Naive thymus-derived CD4-positive, alpha-beta T cell (primary cell): ENCODE results near the gene MAP2K3. TPM values are rescaled to one million over a fixed set of nuclear protein-coding genes. Genes with fewer than 3 reads are reported as not detected.

Experiments
- ATAC-seq: fragments of 150-1000 bp; cut with Tn5 transposase; 2 replicates; pipeline ENCODE4 v1.10.0; 2021; ENCODE audit warnings: mild to moderate bottlenecking, moderate library complexity
- CTCF ChIA-PET: fragments of 350-600 bp; sonication (Branson Sonifier 250); formaldehyde crosslinking; loops from one replicate; lab custom pipeline; 2021; ENCODE audit warnings: antibody characterized with exemption; lab: Charles Lee
- POLR2A ChIA-PET: fragments of 350-600 bp; sonication (Branson Sonifier 250); formaldehyde crosslinking; loops from one replicate; lab custom pipeline; 2021; ENCODE audit warnings: antibody characterized with exemption, inconsistent platforms; lab: Charles Lee
- DNase-seq, 9 donors: peaks; one replicate each; pipeline versions ENCODE4 v3.0.0 to v3.0.0-alpha.2; 2020 to 2022; ENCODE audit warnings: mixed read lengths in 1 of 9
- H3K27ac ChIP-seq: one replicate; pipeline ENCODE4 v1.7.0; 2013; ENCODE audit warnings: mild to moderate bottlenecking, low read depth, low read length, moderate library complexity
- H3K27me3 ChIP-seq, 2 donors: one replicate each; pipeline ENCODE4 v1.7.0; 2013; ENCODE audit warnings: low read length in 2 of 2, mild to moderate bottlenecking in 2 of 2, moderate library complexity in 2 of 2; ENCODE audit not compliant: control insufficient read depth in 2 of 2, insufficient read depth in 2 of 2
- H3K36me3 ChIP-seq, 3 experiments: 1 replicate in 2 of 3; 2 replicates in 1 of 3; pipeline ENCODE4 v1.7.0; 2013; ENCODE audit warnings: low read length in 3 of 3, mild to moderate bottlenecking in 3 of 3, moderate library complexity in 1 of 3; ENCODE audit not compliant: insufficient read depth in 3 of 3, control insufficient read depth in 2 of 3
- H3K4me1 ChIP-seq, 2 donors: one replicate each; pipeline ENCODE4 v1.7.0; 2013; ENCODE audit warnings: low read length in 2 of 2, mild to moderate bottlenecking in 2 of 2, moderate library complexity in 1 of 2; ENCODE audit not compliant: control insufficient read depth in 2 of 2, insufficient read depth in 2 of 2
- H3K4me3 ChIP-seq: 2 replicates; pipeline ENCODE4 v1.7.0; 2013; ENCODE audit warnings: mild to moderate bottlenecking, low read length
- H3K9me3 ChIP-seq, 3 experiments: 1 replicate in 2 of 3; 2 replicates in 1 of 3; pipeline ENCODE4 v1.7.0; 2013; ENCODE audit warnings: low read length in 3 of 3; ENCODE audit not compliant: control insufficient read depth in 2 of 3
- H3K27ac Mint-ChIP-seq, 9 donors: one replicate each; pipeline ENCODE4 v1.8.0; 2020 to 2022; ENCODE audit warnings: mixed read lengths in 9 of 9, mild to moderate bottlenecking in 8 of 9, moderate library complexity in 5 of 9, inconsistent platforms in 2 of 9
- H3K27me3 Mint-ChIP-seq, 5 donors: one replicate each; pipeline ENCODE4 v1.8.0; 2021 to 2022; ENCODE audit warnings: mixed read lengths in 5 of 5, mild to moderate bottlenecking in 1 of 5
- H3K36me3 Mint-ChIP-seq, 5 donors: one replicate each; pipeline ENCODE4 v1.8.0; 2020 to 2022; ENCODE audit warnings: mixed read lengths in 5 of 5, mild to moderate bottlenecking in 3 of 5, inconsistent platforms in 1 of 5
- H3K4me1 Mint-ChIP-seq, 7 donors: one replicate each; pipeline ENCODE4 v1.8.0; 2020 to 2022; ENCODE audit warnings: mixed read lengths in 7 of 7, mild to moderate bottlenecking in 3 of 7, inconsistent platforms in 1 of 7
- H3K4me3 Mint-ChIP-seq, 10 donors: one replicate each; pipeline ENCODE4 v1.8.0; 2020 to 2022; ENCODE audit warnings: mild to moderate bottlenecking in 10 of 10, mixed read lengths in 10 of 10, moderate library complexity in 6 of 10, inconsistent platforms in 2 of 10
- H3K9me3 Mint-ChIP-seq, 11 donors: one replicate each; pipeline ENCODE4 v1.8.0; 2020 to 2022; ENCODE audit warnings: mixed read lengths in 11 of 11, mild to moderate bottlenecking in 4 of 11, inconsistent platforms in 1 of 11, moderate library complexity in 1 of 11
- intact Hi-C, 2 donors: fragments of 100-400 bp; cut with micrococcal nuclease; formaldehyde crosslinking; loops; one replicate each; pipeline ENCODE4 v1.15.1; 2023
- polyA plus RNA-seq, 2 donors: library from polyadenylated mRNA; unstranded; fragments of 300-500 nt; fragmentation: Illumina TruSeq; gene quantifications; one replicate each; pipeline ENCODE4 v1.2.3, GENCODE V29; 2021
- total RNA-seq, 6 experiments: library from RNA in 5 of 6; stranded (reverse) in 5 of 6; gene quantifications; 1 replicate in 5 of 6; 2 replicates in 1 of 6; pipeline ENCODE4 v1.2.3 and lab custom pipeline; 2021 to 2026

Gene MAP2K3
- total and polyA plus RNA-seq, 7 experiments from 2014 or later = 37.5 to 127 (median 47.7) TPM

DNA sequence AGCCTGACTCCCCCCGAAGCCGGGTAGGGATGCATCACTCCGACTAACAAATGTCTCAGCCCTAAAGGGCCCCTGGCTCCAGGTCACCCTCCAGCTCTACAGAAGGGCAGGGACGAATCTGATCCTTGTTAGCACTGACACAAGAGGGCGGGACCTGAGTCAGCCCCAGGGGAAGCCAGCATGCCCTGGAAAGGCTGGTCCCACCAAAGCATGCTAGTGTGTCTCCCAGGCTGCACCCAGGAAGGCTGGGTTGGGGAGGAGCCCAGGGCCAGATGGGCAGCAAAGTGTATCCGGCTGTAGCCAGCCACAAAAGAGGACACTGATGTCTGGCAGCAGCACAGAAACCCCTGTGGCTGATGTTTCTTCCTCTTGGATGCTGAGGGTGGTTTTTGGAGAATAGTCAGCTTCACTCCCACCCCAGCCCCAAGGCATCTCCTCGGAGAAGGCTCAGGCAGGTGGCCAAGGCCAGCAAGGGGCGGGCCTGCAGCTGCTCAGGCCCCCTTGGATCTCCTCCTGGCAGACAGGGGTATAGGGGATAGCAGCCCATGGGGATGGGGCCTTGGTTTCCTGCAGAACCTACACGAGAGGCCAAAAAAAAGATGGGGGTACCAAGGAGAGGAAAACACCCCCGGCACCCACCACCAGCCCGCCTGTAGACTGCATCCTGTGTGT lies 42.3 kb upstream of the MAP2K3 start:
- H3K27ac Mint-ChIP-seq = no peak overlapping the region
- DNase-seq = no peak
- Histone ChIP-seq H3K36me3 (peaks cover 0 to 19% (median 0%) of the 10 kb centered on the region in 3 experiments), H3K4me1 (no peaks in the 10 kb centered on the region), H3K27ac (no peak overlapping the region), H3K9me3 (no peaks in the 10 kb centered on the region), H3K4me3 (no peak overlapping the region), H3K27me3 (no peaks in the 10 kb centered on the region)
- no peaks in the 10 kb centered on the region for H3K9me3 Mint-ChIP-seq
- no peak for ATAC-seq
- CTCF ChIA-PET = no interaction called here
- H3K36me3 Mint-ChIP-seq = no peaks in the 10 kb centered on the region
- H3K4me1 Mint-ChIP-seq = peaks cover 0 to 12% (median 8%) of the 10 kb centered on the region in 7 donors
- POLR2A ChIA-PET = no interaction called here
- H3K4me3 Mint-ChIP-seq = no peak overlapping the region
- no peaks in the 10 kb centered on the region for H3K27me3 Mint-ChIP-seq
- intact Hi-C loops = no loop called here

DNA sequence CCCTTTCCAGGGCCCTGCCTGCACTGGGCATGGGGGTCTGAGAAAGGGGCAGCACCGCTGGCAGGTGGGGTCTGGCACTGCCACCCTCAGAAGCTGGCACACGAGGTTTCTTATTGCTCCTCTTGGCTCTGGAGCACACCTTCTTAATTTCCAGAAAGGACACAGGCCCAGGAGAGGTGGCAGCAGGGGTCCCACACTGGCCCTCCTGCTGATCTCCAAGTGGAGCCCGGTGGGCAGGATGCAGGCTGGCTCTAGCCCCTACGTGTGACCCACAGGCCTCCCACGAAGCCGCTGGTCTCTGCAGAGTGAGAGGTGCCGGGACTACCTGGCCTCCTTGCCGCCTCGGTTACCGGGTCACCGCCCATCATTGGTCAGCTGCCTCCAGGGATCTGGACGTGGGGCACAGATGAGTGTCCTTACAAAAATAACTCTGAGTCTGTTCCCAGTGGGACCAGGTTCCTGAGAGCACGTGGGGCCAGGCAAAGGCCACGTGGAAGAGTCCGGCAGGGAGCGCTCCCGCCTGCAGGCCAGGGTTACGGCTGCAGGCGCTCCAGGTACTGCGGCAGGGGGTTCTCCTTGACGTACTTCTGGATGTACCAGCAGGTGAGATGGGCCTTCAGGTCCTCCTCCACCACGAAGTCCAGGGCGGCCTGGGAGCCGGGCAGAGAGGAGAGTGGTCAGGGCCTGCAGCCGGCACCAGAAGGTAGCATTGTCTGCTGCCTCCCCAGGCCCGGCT lies 41.6 kb upstream of the MAP2K3 start:
- DNase-seq (no peak), ATAC-seq (no peak)
- no peaks in the 10 kb centered on the region for H3K36me3 Mint-ChIP-seq
- H3K27me3 Mint-ChIP-seq = no peaks in the 10 kb centered on the region
- H3K36me3 ChIP-seq = peaks cover 0 to 19% (median 0%) of the 10 kb centered on the region in 3 experiments
- H3K4me1 Mint-ChIP-seq = peaks cover 0 to 16% (median 8%) of the 10 kb centered on the region in 7 donors
- no peaks in the 10 kb centered on the region for H3K4me1 ChIP-seq
- H3K4me3 Mint-ChIP-seq = no peak overlapping the region
- H3K4me3 ChIP-seq = no peak overlapping the region
- POLR2A ChIA-PET = no interaction called here
- H3K27me3 ChIP-seq = no peaks in the 10 kb centered on the region
- H3K9me3 Mint-ChIP-seq = no peaks in the 10 kb centered on the region
- H3K27ac ChIP-seq = no peak overlapping the region
- H3K27ac Mint-ChIP-seq = no peak overlapping the region
- H3K9me3 ChIP-seq = no peaks in the 10 kb centered on the region
- CTCF ChIA-PET = no interaction called here
- intact Hi-C loops = no loop called here

DNA sequence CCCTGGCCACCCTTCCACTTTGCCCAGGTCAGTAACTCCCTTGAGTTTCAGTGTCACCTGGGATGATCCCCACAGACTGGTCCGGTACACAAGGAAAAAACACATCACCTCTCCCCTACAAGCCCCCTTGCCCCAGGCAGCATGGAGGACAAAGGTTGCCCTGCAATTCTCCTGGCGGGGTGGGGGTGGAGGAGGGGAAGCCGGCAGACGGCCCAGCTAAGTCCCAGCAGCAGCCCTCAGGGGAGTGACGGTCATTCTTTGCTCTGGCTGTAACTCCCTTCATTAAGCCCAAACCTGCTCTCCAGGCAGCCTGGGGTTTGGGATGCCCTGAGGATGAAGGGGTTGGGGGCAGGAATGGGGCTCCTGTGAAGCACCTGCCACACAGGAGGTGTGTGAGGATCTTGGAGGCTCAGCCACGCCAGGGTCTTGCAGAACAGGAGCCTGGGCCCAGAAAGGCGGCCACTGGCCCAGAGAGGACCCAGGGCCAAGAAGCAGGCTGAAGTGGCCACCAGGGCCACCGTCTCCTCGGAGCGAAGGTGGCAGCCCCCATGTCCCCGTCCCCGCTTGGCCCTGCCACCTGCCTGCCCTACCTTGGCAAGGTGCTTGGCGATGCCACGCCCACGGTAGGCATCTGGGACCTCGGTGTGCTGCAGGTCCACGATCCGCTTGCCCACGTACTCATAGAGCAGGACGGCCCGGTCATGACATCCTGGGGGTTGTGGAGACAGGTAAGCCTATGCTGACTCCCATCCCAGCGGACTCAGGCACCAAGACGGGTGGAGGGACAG lies 40.8 kb upstream of the MAP2K3 start:
- H3K36me3 ChIP-seq = peaks cover 0 to 19% (median 0%) of the 10 kb centered on the region in 3 experiments
- ChIA-PET CTCF (no interaction called here), POLR2A (no interaction called here)
- ATAC-seq = no peak
- Mint-ChIP-seq H3K27ac (peak overlapping the region in 1 of 9 donors; percentile 25), H3K36me3 (no peaks in the 10 kb centered on the region), H3K9me3 (no peaks in the 10 kb centered on the region), H3K4me1 (peaks cover 0 to 16% (median 8%) of the 10 kb centered on the region in 7 donors), H3K4me3 (no peak overlapping the region), H3K27me3 (no peaks in the 10 kb centered on the region)
- H3K4me1 ChIP-seq = no peaks in the 10 kb centered on the region
- no peaks in the 10 kb centered on the region for H3K27me3 ChIP-seq
- H3K4me3 ChIP-seq = no peak overlapping the region
- intact Hi-C loops = no loop called here
- H3K9me3 ChIP-seq = no peaks in the 10 kb centered on the region
- H3K27ac ChIP-seq = no peak overlapping the region
- DNase-seq = no peak

GRCh38 chr17:21245639-21246084 lies 38.8 kb upstream of the MAP2K3 start:
- no peaks in the 10 kb centered on the region for H3K27me3 ChIP-seq
- intact Hi-C loops = no loop called here
- H3K4me3 Mint-ChIP-seq = no peak overlapping the region
- peak overlapping the region in 4 of 9 donors; percentile 23 to 48 (median 29) for H3K27ac Mint-ChIP-seq
- DNase-seq (no peak), ATAC-seq (no peak)
- H3K27me3 Mint-ChIP-seq = peaks cover 0 to 6% (median 0%) of the 10 kb centered on the region in 5 donors
- POLR2A ChIA-PET = no interaction called here
- peaks cover 5 to 24% (median 17%) of the 10 kb centered on the region in 7 donors for H3K4me1 Mint-ChIP-seq
- H3K4me1 ChIP-seq = no peaks in the 10 kb centered on the region
- H3K27ac ChIP-seq = no peak overlapping the region
- H3K36me3 ChIP-seq = peaks cover 0 to 19% (median 0%) of the 10 kb centered on the region in 3 experiments
- H3K4me3 ChIP-seq = no peak overlapping the region
- no peaks in the 10 kb centered on the region for H3K36me3 Mint-ChIP-seq
- CTCF ChIA-PET = interaction anchor here (0.7 kb wide), 1 partner anchor 33 kb away, joined by 4 read pairs; no protein-coding TSS in a partner anchor
- H3K9me3 Mint-ChIP-seq = no peaks in the 10 kb centered on the region
- H3K9me3 ChIP-seq = no peaks in the 10 kb centered on the region

GRCh38 chr17:21246698-21247097 lies 37.8 kb upstream of the MAP2K3 start:
- no peaks in the 10 kb centered on the region for H3K27me3 ChIP-seq
- no peak overlapping the region for H3K27ac ChIP-seq
- Mint-ChIP-seq H3K27ac (peak overlapping the region in 1 of 9 donors; percentile 15), H3K4me1 (peaks cover 5 to 33% (median 26%) of the 10 kb centered on the region in 7 donors), H3K36me3 (no peaks in the 10 kb centered on the region), H3K9me3 (no peaks in the 10 kb centered on the region), H3K27me3 (peaks cover 0 to 11% (median 0%) of the 10 kb centered on the region in 5 donors), H3K4me3 (no peak overlapping the region)
- intact Hi-C loops = no loop called here
- no peak for DNase-seq
- no peak overlapping the region for H3K4me3 ChIP-seq
- POLR2A ChIA-PET = no interaction called here
- CTCF ChIA-PET = no interaction called here
- ATAC-seq = no peak
- no peaks in the 10 kb centered on the region for H3K9me3 ChIP-seq
- H3K4me1 ChIP-seq = no peaks in the 10 kb centered on the region
- peaks cover 0 to 16% (median 0%) of the 10 kb centered on the region in 3 experiments for H3K36me3 ChIP-seq

DNA sequence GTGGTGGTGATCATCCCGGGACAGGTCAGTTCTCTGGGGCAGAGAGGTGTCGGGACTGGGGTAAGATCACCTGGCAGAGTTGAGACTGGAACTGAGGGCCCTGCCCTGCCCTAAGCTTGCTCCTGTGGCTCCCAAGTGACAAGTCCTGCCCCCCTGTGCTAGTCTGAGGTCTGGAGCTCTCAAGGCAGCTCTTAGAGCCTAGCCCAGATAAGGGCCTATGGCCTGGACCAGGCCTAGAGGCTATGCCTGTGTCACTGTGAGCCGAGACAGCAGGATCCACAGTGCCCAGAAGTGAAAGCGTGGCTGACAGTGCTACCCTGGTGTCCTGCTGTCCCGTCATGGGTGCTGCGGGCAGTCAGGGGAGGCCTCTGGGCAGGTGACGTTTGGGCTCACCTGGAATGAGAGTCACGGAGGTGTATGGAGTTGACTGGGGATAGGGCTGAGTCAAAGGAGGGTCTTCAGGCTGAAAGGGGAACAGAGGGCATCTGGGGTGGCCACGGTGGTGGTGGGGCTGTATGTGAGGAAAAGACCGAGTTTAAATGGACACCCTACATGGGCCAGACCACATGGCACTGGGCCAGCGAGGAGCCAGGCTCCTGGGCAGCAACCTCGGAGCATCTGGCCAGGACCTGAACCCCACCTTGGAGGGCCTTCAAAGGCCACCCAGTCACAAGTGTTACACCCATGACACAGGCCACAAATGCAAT lies 36.8 kb upstream of the MAP2K3 start:
- peaks cover 0 to 5% of the 10 kb centered on the region in 2 donors for H3K4me1 ChIP-seq
- H3K4me3 ChIP-seq = no peak overlapping the region
- H3K27me3 ChIP-seq = no peaks in the 10 kb centered on the region
- H3K27ac Mint-ChIP-seq = peak overlapping the region in 2 of 9 donors; percentile 45 to 87
- peaks cover 12 to 41% (median 34%) of the 10 kb centered on the region in 7 donors for H3K4me1 Mint-ChIP-seq
- H3K27ac ChIP-seq = no peak overlapping the region
- no peaks in the 10 kb centered on the region for H3K9me3 Mint-ChIP-seq
- no peak overlapping the region for H3K4me3 Mint-ChIP-seq
- ATAC-seq = no peak
- no peak for DNase-seq
- H3K36me3 ChIP-seq = peaks cover 0 to 6% (median 0%) of the 10 kb centered on the region in 3 experiments
- H3K36me3 Mint-ChIP-seq = no peaks in the 10 kb centered on the region
- peaks cover 0 to 20% (median 0%) of the 10 kb centered on the region in 5 donors for H3K27me3 Mint-ChIP-seq
- ChIA-PET CTCF (interaction anchor here (0.6 kb wide), 1 partner anchor 10 kb away, joined by 3 read pairs; no protein-coding TSS in a partner anchor), POLR2A (no interaction called here)
- H3K9me3 ChIP-seq = no peaks in the 10 kb centered on the region
- intact Hi-C loops = no loop called here
